T-helper 2 cell treated with Interferon-gamma antibody and Interleukin-4, amounts not matched to agents 5 μg/mL and 100 μg/mL, for 36 hours (primary cell): Measurements from ENCODE around the gene KCTD4.

Source experiments
- DNase-seq: peaks from one replicate; pipeline ENCODE4 v3.0.0; 2021; ENCODE audit warnings: low spot score
- H3K27ac Mint-ChIP-seq: one replicate; pipeline ENCODE4 v1.8.0; 2021; ENCODE audit warnings: mild to moderate bottlenecking, mixed read lengths
- H3K27me3 Mint-ChIP-seq: one replicate; pipeline ENCODE4 v1.8.0; 2021; ENCODE audit warnings: low read depth, mixed read lengths
- H3K36me3 Mint-ChIP-seq: one replicate; pipeline ENCODE4 v1.8.0; 2021; ENCODE audit warnings: low read depth, mixed read lengths
- H3K4me1 Mint-ChIP-seq: one replicate; pipeline ENCODE4 v1.8.0; 2021; ENCODE audit warnings: low read depth, mixed read lengths
- H3K4me3 Mint-ChIP-seq: one replicate; pipeline ENCODE4 v1.8.0; 2022; ENCODE audit warnings: mild to moderate bottlenecking, moderate library complexity, mixed read lengths
- H3K9me3 Mint-ChIP-seq: one replicate; pipeline ENCODE4 v1.8.0; 2021; ENCODE audit warnings: mixed read lengths

KCTD4 gene

DNA sequence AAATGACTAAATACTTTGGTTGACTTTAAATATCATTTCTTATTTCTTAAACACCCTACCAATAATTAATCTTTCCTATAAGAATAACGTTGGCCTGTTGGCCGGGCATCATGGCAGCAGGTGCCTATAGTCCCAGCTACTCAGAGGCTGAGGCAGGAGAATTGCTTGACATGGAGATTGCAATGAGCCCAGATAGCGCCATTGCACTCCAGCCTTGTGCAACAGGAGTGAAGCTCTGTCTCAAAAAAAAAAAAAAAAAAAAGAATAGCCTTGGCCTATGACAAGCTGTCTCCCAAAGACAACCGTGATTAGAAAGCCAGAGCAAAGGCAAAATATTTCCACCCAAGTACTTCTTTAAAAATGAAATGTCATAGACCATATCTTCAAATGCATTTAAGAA, 24.5 kb upstream of the KCTD4 start:
- no peak for DNase-seq
- no peak overlapping the region for H3K27ac Mint-ChIP-seq
- peaks cover 3% of the 10 kb centered on the region for H3K36me3 Mint-ChIP-seq
- no peaks in the 10 kb centered on the region for H3K9me3 Mint-ChIP-seq
- H3K4me3 Mint-ChIP-seq, result no peak overlapping the region
- no peaks in the 10 kb centered on the region for H3K27me3 Mint-ChIP-seq
- H3K4me1 Mint-ChIP-seq, result no peaks in the 10 kb centered on the region

DNA sequence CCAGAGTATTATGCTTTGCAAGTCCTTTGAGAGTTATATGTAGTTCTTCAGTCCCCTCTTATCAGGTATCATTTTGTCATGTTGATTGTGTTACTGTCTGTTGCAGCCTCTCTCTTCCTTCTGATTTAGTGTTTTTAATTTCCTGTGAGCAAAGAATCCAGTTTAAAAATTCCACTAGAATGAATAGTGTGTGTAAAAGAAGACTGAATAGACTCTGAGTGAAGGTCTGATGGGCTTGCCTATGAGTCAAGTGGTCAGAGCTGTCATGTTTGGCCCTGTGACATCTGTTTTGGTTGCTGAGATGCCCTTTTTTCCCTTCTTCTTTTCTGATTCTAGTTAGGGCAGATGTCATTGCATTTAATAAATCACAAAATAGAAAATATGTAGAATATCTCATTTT, 23.3 kb upstream of the KCTD4 start:
- Mint-ChIP-seq H3K27me3 (no peaks in the 10 kb centered on the region), H3K4me1 (no peaks in the 10 kb centered on the region)

GRCh38 chr13:45222919-45223318, 22.1 kb upstream of the KCTD4 start:
- no peak overlapping the region for H3K27ac Mint-ChIP-seq
- no peak overlapping the region for H3K4me3 Mint-ChIP-seq
- H3K27me3 Mint-ChIP-seq, result no peaks in the 10 kb centered on the region
- no peaks in the 10 kb centered on the region for H3K36me3 Mint-ChIP-seq
- peaks cover 2% of the 10 kb centered on the region for H3K4me1 Mint-ChIP-seq
- DNase-seq, result no peak
- H3K9me3 Mint-ChIP-seq, result no peaks in the 10 kb centered on the region

More for the DNA sequence above, 23.3 kb upstream of the KCTD4 start:
- no peaks in the 10 kb centered on the region for H3K9me3 Mint-ChIP-seq
- H3K36me3 Mint-ChIP-seq, result peaks cover 1% of the 10 kb centered on the region
- no peak overlapping the region for H3K4me3 Mint-ChIP-seq
- H3K27ac Mint-ChIP-seq, result no peak overlapping the region
- no peak for DNase-seq

GRCh38 chr13:45222516-45222915, 21.7 kb upstream of the KCTD4 start:
- H3K27me3 Mint-ChIP-seq, result no peaks in the 10 kb centered on the region
- no peak overlapping the region for H3K4me3 Mint-ChIP-seq
- H3K27ac Mint-ChIP-seq, result no peak overlapping the region
- no peaks in the 10 kb centered on the region for H3K36me3 Mint-ChIP-seq
- no peak for DNase-seq
- no peaks in the 10 kb centered on the region for H3K9me3 Mint-ChIP-seq
- H3K4me1 Mint-ChIP-seq, result peaks cover 2% of the 10 kb centered on the region

GRCh38 chr13:45220403-45220802, 19.6 kb upstream of the KCTD4 start:
- H3K27me3 Mint-ChIP-seq, result no peaks in the 10 kb centered on the region
- H3K9me3 Mint-ChIP-seq, result no peaks in the 10 kb centered on the region
- peaks cover 7% of the 10 kb centered on the region for H3K36me3 Mint-ChIP-seq
- peaks cover 4% of the 10 kb centered on the region for H3K4me1 Mint-ChIP-seq
- H3K4me3 Mint-ChIP-seq, result no peak overlapping the region
- H3K27ac Mint-ChIP-seq, result no peak overlapping the region
- DNase-seq, result no peak

DNA sequence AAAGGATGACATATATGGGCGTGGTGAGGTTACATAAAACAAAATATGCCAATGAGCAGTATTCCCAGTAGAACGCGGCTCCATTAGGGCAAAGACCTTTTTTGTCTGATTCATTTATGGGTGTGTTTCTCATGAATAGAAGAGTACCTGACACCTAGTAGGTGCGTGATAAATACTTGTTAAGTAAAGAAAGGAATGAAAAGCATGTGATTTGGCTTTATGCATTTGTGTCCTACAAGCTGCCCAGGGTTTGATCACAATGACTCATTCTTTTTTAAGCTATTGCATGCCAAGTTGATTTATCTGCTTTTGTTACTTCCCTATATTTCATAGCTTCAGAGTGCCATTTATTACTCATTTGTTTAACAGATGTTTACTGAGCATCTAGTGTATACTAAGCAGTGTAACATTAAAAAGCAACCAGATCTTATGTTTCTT, 19.1 kb upstream of the KCTD4 start:
- Mint-ChIP-seq H3K4me1 (peaks cover 4% of the 10 kb centered on the region), H3K9me3 (no peaks in the 10 kb centered on the region), H3K36me3 (peaks cover 7% of the 10 kb centered on the region), H3K27ac (no peak overlapping the region), H3K4me3 (no peak overlapping the region), H3K27me3 (no peaks in the 10 kb centered on the region)
- no peak for DNase-seq

DNA sequence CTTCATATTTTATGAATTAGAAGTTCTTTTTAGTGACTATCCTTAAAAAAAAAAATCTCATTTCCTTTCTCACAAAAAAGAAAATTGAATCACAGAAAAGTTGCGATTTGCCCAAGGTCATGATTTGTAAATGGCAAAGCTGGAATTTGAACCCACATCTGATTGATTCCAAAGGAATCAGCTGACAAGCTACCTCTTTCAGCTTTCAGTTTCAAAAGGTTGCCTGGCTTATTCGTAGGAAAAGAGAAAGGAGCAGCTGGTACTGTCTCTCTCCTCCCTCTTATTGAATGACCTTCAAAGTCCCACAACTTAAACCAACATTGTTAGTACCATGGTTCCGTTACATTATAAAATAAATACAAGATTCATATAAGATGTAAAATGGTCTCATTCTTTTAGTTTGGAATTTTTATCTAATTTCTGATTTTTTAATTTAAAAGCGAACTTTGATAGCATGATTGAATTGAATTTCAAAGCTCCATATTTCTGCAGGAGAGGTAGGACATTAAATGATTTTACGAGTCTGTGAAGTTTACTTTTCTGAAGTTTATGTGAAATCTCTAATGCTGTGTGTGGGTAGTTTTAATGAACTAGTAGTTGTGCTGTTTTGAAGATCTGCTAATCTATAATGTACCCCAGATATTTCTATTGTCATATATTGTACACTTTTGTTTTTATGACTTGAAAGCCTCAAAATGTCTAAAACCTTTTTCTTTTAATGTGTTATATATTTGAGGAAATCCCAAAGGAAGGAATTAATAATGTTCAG, 18.5 kb upstream of the KCTD4 start:
- H3K27ac Mint-ChIP-seq, result no peak overlapping the region

DNA sequence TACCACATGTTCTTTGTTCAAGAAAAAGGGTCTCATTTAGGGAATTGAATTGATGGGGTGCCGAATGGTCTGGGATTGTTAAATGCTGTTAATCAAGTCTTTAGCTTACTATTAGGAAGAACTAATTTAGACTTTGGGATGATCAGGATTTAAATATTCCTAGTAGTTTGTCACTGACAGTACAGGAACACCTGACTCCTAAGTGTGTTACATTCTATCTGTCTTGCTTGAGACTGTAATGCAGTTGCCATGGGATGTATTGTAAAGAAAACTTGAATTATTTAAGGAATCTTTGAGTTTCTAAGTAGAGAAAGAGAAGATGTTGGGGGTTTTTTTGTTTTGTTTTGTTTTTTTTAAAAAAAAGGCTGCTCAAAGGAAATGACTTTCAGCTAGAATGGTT, 17.8 kb upstream of the KCTD4 start:
- Mint-ChIP-seq H3K9me3 (no peaks in the 10 kb centered on the region), H3K4me3 (no peak overlapping the region), H3K4me1 (peaks cover 4% of the 10 kb centered on the region), H3K27ac (no peak overlapping the region), H3K27me3 (no peaks in the 10 kb centered on the region), H3K36me3 (peaks cover 7% of the 10 kb centered on the region)
- no peak for DNase-seq

More for the DNA sequence above, 18.5 kb upstream of the KCTD4 start:
- DNase-seq, result no peak
- H3K27me3 Mint-ChIP-seq, result no peaks in the 10 kb centered on the region
- peaks cover 7% of the 10 kb centered on the region for H3K36me3 Mint-ChIP-seq
- no peak overlapping the region for H3K4me3 Mint-ChIP-seq
- H3K4me1 Mint-ChIP-seq, result peaks cover 4% of the 10 kb centered on the region
- no peaks in the 10 kb centered on the region for H3K9me3 Mint-ChIP-seq

- Mint-ChIP-seq H3K4me3 (no peak overlapping the region), H3K36me3 (peaks cover 7% of the 10 kb centered on the region), H3K9me3 (no peaks in the 10 kb centered on the region), H3K27ac (no peak overlapping the region), H3K4me1 (peaks cover 4% of the 10 kb centered on the region), H3K27me3 (no peaks in the 10 kb centered on the region)
- DNase-seq, result no peak
Observed at GRCh38 chr13:45216193-45216592, 15.3 kb upstream of the KCTD4 start.

- peaks cover 4% of the 10 kb centered on the region for H3K4me1 Mint-ChIP-seq
- H3K27ac Mint-ChIP-seq, result no peak overlapping the region
- H3K27me3 Mint-ChIP-seq, result no peaks in the 10 kb centered on the region
- no peak for DNase-seq
- no peaks in the 10 kb centered on the region for H3K9me3 Mint-ChIP-seq
- H3K36me3 Mint-ChIP-seq, result peaks cover 9% of the 10 kb centered on the region
- no peak overlapping the region for H3K4me3 Mint-ChIP-seq
Observed at GRCh38 chr13:45215392-45216077, 14.7 kb upstream of the KCTD4 start.

DNA sequence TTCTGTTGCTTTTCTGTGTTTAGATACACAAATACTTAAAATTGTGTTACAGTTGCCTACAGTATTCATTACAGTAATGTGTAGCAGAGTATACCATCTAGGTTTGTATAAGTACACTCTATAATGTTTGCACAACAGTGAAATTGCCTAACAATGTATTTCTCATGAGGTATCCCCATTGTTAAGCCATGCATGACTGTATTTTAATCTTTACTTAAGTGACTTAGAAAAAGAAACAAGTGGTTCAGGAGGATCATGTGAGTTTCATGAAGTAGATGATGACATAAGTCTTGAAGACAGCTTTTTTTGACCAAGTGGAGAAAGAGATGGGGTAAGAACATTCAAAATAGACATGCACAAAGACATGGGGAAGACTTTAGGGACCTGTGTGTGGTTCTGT, 8.4 kb upstream of the KCTD4 start:
- H3K9me3 Mint-ChIP-seq, result no peaks in the 10 kb centered on the region
- peaks cover 1% of the 10 kb centered on the region for H3K4me1 Mint-ChIP-seq
- peaks cover 10% of the 10 kb centered on the region for H3K36me3 Mint-ChIP-seq
- no peak for DNase-seq
- no peaks in the 10 kb centered on the region for H3K27me3 Mint-ChIP-seq
- H3K4me3 Mint-ChIP-seq, result no peak overlapping the region
- H3K27ac Mint-ChIP-seq, result no peak overlapping the region

DNA sequence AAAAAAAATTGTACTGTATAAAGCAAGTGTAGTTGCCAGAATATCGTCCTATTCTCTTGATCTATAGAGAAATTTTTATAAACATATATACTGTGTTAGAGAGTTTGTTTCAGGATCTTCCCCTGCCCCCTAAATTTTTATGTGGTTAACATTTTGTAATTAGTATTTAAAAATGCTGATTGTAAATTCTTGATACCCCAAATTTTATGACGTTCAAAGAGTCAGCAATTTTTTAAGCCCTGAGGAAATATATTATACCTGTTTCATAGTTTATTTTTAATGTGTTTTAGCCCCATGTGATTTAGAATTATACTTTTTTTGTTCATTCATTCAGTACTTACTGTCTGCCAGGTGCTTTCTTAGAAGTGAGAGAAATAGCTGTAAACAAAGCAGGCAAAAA, 7.3 kb upstream of the KCTD4 start:
- H3K9me3 Mint-ChIP-seq, result no peaks in the 10 kb centered on the region
- H3K4me3 Mint-ChIP-seq, result no peak overlapping the region
- no peak overlapping the region for H3K27ac Mint-ChIP-seq
- H3K36me3 Mint-ChIP-seq, result peaks cover 10% of the 10 kb centered on the region
- H3K27me3 Mint-ChIP-seq, result no peaks in the 10 kb centered on the region
- DNase-seq, result no peak
- H3K4me1 Mint-ChIP-seq, result peaks cover 1% of the 10 kb centered on the region

GRCh38 chr13:45207319-45207718, 6.5 kb upstream of the KCTD4 start:
- H3K27me3 Mint-ChIP-seq, result no peaks in the 10 kb centered on the region
- no peak overlapping the region for H3K27ac Mint-ChIP-seq
- peaks cover 2% of the 10 kb centered on the region for H3K4me1 Mint-ChIP-seq
- no peak overlapping the region for H3K4me3 Mint-ChIP-seq
- no peaks in the 10 kb centered on the region for H3K9me3 Mint-ChIP-seq
- H3K36me3 Mint-ChIP-seq, result peaks cover 10% of the 10 kb centered on the region
- no peak for DNase-seq

- no peak overlapping the region for H3K27ac Mint-ChIP-seq
- no peak overlapping the region for H3K4me3 Mint-ChIP-seq
- H3K9me3 Mint-ChIP-seq, result no peaks in the 10 kb centered on the region
- H3K36me3 Mint-ChIP-seq, result peaks cover 10% of the 10 kb centered on the region
- no peaks in the 10 kb centered on the region for H3K27me3 Mint-ChIP-seq
- peaks cover 3% of the 10 kb centered on the region for H3K4me1 Mint-ChIP-seq
- DNase-seq, result peak; percentile 10
Observed at GRCh38 chr13:45206340-45206739, 5.5 kb upstream of the KCTD4 start.
